GM12878 (cell line): ENCODE measurements around the gene MATN1. TPM values are rescaled to one million over a fixed set of nuclear protein-coding genes. Genes with fewer than 3 reads are reported as not detected.
A peak's percentile ranks its signal among the peaks of the same experiment; 100 is the strongest.

Experiments used
- ATF2 ChIP-seq: IDR thresholded peaks from 2 replicates; pipeline ENCODE4 v1.6.1; 2012; ENCODE audit warnings: low read length, inconsistent platforms
- BCL3 ChIP-seq: IDR thresholded peaks from 2 replicates; pipeline ENCODE4 v1.6.1; 2011; ENCODE audit warnings: borderline replicate concordance, low read depth, mild to moderate bottlenecking, moderate library complexity, low read length; ENCODE audit not compliant: insufficient read depth, poor library complexity, severe bottlenecking
- EP300 ChIP-seq, 2 experiments: fragments of 150-350 bp in 1 of 2; IDR thresholded peaks; 2 replicates each; pipeline ENCODE4 v1.6.1; 2011 to 2012; ENCODE audit warnings: low read depth in 2 of 2, low read length in 2 of 2, borderline replicate concordance in 1 of 2, improper control_type of control experiment in 1 of 2, inconsistent platforms in 1 of 2; ENCODE audit not compliant: control insufficient read depth in 1 of 2
- HDAC2 ChIP-seq: fragments of 200-600 bp; sonication (generic); IDR thresholded peaks from 2 replicates; pipeline ENCODE4 v1.6.1; 2017
- HSF1 ChIP-seq: fragments of 150-350 bp; IDR thresholded peaks from 2 replicates; pipeline ENCODE4 v1.6.1; 2014; ENCODE audit warnings: mild to moderate bottlenecking, low read depth, low read length
- JUNB ChIP-seq: IDR thresholded peaks from 2 replicates; pipeline ENCODE4 v1.6.1; 2016; ENCODE audit warnings: antibody characterized with exemption, mild to moderate bottlenecking
- NR2F1 ChIP-seq: fragments of 450-650 bp; conservative IDR thresholded peaks from 2 replicates; pipeline ENCODE4 v1.6.1; 2017; ENCODE audit warnings: mild to moderate bottlenecking
- TAF1 ChIP-seq: IDR thresholded peaks from 2 replicates; pipeline ENCODE4 v1.6.1; 2011; ENCODE audit warnings: mild to moderate bottlenecking, low read depth, low read length, borderline replicate concordance
- TARDBP ChIP-seq: IDR thresholded peaks from 2 replicates; pipeline ENCODE4 v1.6.1; 2016; ENCODE audit warnings: borderline replicate concordance
- TCF7 ChIP-seq: IDR thresholded peaks from 2 replicates; pipeline ENCODE4 v1.6.1; 2014; ENCODE audit warnings: antibody characterized with exemption, borderline replicate concordance
- USF2 ChIP-seq: IDR thresholded peaks from 2 replicates; pipeline ENCODE4 v1.6.1; 2011; ENCODE audit warnings: low read depth, low read length, improper control_type of control experiment, borderline replicate concordance
- ZNF217 ChIP-seq: fragments of 450-650 bp; IDR thresholded peaks from 2 replicates; pipeline ENCODE4 v1.6.1; 2017; ENCODE audit warnings: antibody characterized with exemption, mild to moderate bottlenecking
- polyA plus RNA-seq, 11 experiments: library from polyadenylated mRNA; depleted of rRNA in 4 of 11; unstranded in 6 of 11; stranded (reverse) in 5 of 11; fragments of >200 nt; fragmentation: Nextera tagmentation in 4 of 11; fragmentation: Illumina TruSeq in 1 of 11; extraction: Ambion mirVana in 4 of 11; extraction: Trizol in 1 of 11; gene quantifications; 1 replicate in 1 of 11; 2 replicates in 10 of 11; pipeline versions ENCODE4 v1.2.1 to v1.2.3, GENCODE V29; 2011 to 2016; ENCODE audit warnings: inconsistent platforms in 2 of 11, missing spikeins in 2 of 11, low read depth in 1 of 11
- total RNA-seq, 4 experiments: library from RNA; depleted of rRNA in 3 of 4; stranded (reverse); fragments of >200 nt in 3 of 4; fragmentation: Illumina TruSeq in 1 of 4; extraction: Trizol in 1 of 4; gene quantifications; 2 replicates each; pipeline versions ENCODE4 v1.2.1 to v1.2.3, GENCODE V29; 2013 to 2021

MATN1 gene
- total and polyA plus RNA-seq, 10 of the 15 experiments (the other 5 are each of a cell fraction or from before 2014, with no cell fraction given): 0.04 to 0.50 (median 0.10) TPM; not detected in 1

- no peak for TF ChIP-seq JUNB
- TF ChIP-seq HDAC2: no peak
- no peak for TF ChIP-seq NR2F1
- no peak for TF ChIP-seq ATF2
- no peak for TF ChIP-seq BCL3
- no peak for TF ChIP-seq TAF1
- no peak for TF ChIP-seq TCF7
- TF ChIP-seq HSF1: no peak
- peak; percentile 36 to 59; a peak in 1 of 4 replicates for TF ChIP-seq EP300 (IDR thresholded peaks at IDR 0.05; ENCODE audit: borderline replicate concordance in 1 of 2, control insufficient read depth in 1 of 2, low read depth in 2 of 2, low read length in 2 of 2)
- no peak for TF ChIP-seq TARDBP
- no peak for TF ChIP-seq ZNF217
- no peak for TF ChIP-seq USF2
Observed at GRCh38 chr1:30747033-30748008, 23.9 kb upstream of the MATN1 start (continued).
